Measurements from ENCODE around the gene CCNL2. TPM values are rescaled to one million over a fixed set of nuclear protein-coding genes. Genes with fewer than 3 reads are reported as not detected.
A peak's percentile ranks its signal among the peaks of the same experiment; 100 is the strongest.

The CCNL2 gene
- total and polyA plus RNA-seq, 2 of the 13 experiments (the other 11 are each of a cell fraction or from before 2014, with no cell fraction given), result 105 to 340 TPM

DNA sequence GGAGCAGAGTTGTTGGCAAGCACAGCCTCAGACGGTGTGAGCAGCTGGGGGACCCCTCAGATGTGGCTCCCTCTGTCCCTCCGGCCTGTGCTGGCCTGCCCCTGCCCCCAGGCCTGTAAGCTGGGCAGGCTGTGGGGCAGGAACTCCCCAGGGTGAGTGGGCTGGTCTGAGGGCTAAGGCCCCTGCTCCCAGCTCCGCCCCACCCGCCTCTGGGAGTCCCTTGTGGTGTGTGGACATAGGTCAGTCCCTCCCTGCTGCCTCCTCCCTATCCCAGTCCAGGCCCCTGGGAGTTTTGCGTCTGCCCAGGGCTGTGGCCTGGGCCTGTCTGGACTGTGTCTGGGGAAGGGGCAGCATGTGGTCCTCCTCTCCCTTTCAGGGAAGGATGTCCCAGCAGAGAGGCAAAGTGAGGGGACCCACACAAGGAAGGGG lies 32.7 kb upstream of the CCNL2 start (continued):
- TF ChIP-seq TBX2 (CRISPR knock-in tag; IDR thresholded peaks at IDR 0.05; ENCODE audit: borderline replicate concordance) (peak; percentile 67; the same call in 1 of the 2 replicates), DNMT1 (CRISPR knock-in tag; IDR thresholded peaks at IDR 0.05) (no peak), ZNF331 (CRISPR knock-in tag; IDR thresholded peaks at IDR 0.05) (peak; percentile 52; the same call in 1 of the 2 replicates), YEATS4 (CRISPR knock-in tag; IDR thresholded peaks at IDR 0.05; ENCODE audit: borderline replicate concordance) (peak; percentile 54), ZNF652 (CRISPR knock-in tag; IDR thresholded peaks at IDR 0.05; ENCODE audit: borderline replicate concordance, low read depth) (peak; percentile 32; the same call in 1 of the 2 replicates), SP4 (CRISPR knock-in tag; IDR thresholded peaks at IDR 0.05) (peak; percentile 75), ELF1 (CRISPR knock-in tag; IDR thresholded peaks at IDR 0.05) (peak; percentile 50), TGIF2 (CRISPR knock-in tag; IDR thresholded peaks at IDR 0.05) (peak; percentile 78), ZNF296 (CRISPR knock-in tag; conservative IDR thresholded peaks at IDR 0.05) (peak; percentile 97), NFRKB (IDR thresholded peaks at IDR 0.05) (no peak), ARNT2 (CRISPR knock-in tag; IDR thresholded peaks at IDR 0.05; ENCODE audit: low read depth) (peak; percentile 55; the same call in 1 of the 2 replicates), RXRA (CRISPR knock-in tag; IDR thresholded peaks at IDR 0.05) (peak; percentile 89), CHD4 (IDR thresholded peaks at IDR 0.05; ENCODE audit: borderline replicate concordance, low read length) (no peak), BRD4 (CRISPR knock-in tag; IDR thresholded peaks at IDR 0.05) (peak; percentile 13; the same call in 1 of the 2 replicates), RELA (CRISPR knock-in tag; IDR thresholded peaks at IDR 0.05) (0 out of 2 replicates have a peak, but pooled peaks have one; percentile 45), ZNF143 (CRISPR knock-in tag; IDR thresholded peaks at IDR 0.05) (peak; percentile 59), SRSF1 (optimal IDR thresholded peaks at IDR 0.05; ENCODE audit: low read depth, low read length) (peak; percentile 97), CBFB (CRISPR knock-in tag; IDR thresholded peaks at IDR 0.05) (peak; percentile 49), GATAD1 (CRISPR knock-in tag; IDR thresholded peaks at IDR 0.05) (peak; percentile 53; the same call in 1 of the 2 replicates), SIX4 (CRISPR knock-in tag; IDR thresholded peaks at IDR 0.05) (no peak), ZNF335 (CRISPR knock-in tag; IDR thresholded peaks at IDR 0.05) (peak; percentile 95), TSC22D2 (CRISPR knock-in tag; IDR thresholded peaks at IDR 0.05; ENCODE audit: borderline replicate concordance) (peak; percentile 63)
- TF ChIP-seq, protein P1, sequence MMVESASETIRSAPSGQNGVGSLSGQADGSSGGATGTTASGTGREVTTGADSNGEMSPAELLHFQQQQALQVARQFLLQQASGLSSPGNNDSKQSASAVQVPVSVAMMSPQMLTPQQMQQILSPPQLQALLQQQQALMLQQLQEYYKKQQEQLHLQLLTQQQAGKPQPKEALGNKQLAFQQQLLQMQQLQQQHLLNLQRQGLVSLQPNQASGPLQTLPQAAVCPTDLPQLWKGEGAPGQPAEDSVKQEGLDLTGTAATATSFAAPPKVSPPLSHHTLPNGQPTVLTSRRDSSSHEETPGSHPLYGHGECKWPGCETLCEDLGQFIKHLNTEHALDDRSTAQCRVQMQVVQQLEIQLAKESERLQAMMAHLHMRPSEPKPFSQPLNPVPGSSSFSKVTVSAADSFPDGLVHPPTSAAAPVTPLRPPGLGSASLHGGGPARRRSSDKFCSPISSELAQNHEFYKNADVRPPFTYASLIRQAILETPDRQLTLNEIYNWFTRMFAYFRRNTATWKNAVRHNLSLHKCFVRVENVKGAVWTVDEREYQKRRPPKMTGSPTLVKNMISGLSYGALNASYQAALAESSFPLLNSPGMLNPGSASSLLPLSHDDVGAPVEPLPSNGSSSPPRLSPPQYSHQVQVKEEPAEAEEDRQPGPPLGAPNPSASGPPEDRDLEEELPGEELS (CRISPR knock-in tag; IDR thresholded peaks at IDR 0.05), result peak; percentile 55
- TF ChIP-seq, protein P2, sequence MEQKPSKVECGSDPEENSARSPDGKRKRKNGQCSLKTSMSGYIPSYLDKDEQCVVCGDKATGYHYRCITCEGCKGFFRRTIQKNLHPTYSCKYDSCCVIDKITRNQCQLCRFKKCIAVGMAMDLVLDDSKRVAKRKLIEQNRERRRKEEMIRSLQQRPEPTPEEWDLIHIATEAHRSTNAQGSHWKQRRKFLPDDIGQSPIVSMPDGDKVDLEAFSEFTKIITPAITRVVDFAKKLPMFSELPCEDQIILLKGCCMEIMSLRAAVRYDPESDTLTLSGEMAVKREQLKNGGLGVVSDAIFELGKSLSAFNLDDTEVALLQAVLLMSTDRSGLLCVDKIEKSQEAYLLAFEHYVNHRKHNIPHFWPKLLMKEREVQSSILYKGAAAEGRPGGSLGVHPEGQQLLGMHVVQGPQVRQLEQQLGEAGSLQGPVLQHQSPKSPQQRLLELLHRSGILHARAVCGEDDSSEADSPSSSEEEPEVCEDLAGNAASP (CRISPR knock-in tag; IDR thresholded peaks at IDR 0.05; ENCODE audit: borderline replicate concordance), result peak; percentile 71
- TF ChIP-seq, protein P3, sequence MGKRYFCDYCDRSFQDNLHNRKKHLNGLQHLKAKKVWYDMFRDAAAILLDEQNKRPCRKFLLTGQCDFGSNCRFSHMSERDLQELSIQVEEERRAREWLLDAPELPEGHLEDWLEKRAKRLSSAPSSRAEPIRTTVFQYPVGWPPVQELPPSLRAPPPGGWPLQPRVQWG (CRISPR knock-in tag; IDR thresholded peaks at IDR 0.05; ENCODE audit: borderline replicate concordance, low read depth), result no peak
- TF ChIP-seq, protein P4, sequence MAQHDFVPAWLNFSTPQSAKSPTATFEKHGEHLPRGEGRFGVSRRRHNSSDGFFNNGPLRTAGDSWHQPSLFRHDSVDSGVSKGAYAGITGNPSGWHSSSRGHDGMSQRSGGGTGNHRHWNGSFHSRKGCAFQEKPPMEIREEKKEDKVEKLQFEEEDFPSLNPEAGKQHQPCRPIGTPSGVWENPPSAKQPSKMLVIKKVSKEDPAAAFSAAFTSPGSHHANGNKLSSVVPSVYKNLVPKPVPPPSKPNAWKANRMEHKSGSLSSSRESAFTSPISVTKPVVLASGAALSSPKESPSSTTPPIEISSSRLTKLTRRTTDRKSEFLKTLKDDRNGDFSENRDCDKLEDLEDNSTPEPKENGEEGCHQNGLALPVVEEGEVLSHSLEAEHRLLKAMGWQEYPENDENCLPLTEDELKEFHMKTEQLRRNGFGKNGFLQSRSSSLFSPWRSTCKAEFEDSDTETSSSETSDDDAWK (CRISPR knock-in tag; IDR thresholded peaks at IDR 0.05), result no peak
- TF ChIP-seq, protein P5, sequence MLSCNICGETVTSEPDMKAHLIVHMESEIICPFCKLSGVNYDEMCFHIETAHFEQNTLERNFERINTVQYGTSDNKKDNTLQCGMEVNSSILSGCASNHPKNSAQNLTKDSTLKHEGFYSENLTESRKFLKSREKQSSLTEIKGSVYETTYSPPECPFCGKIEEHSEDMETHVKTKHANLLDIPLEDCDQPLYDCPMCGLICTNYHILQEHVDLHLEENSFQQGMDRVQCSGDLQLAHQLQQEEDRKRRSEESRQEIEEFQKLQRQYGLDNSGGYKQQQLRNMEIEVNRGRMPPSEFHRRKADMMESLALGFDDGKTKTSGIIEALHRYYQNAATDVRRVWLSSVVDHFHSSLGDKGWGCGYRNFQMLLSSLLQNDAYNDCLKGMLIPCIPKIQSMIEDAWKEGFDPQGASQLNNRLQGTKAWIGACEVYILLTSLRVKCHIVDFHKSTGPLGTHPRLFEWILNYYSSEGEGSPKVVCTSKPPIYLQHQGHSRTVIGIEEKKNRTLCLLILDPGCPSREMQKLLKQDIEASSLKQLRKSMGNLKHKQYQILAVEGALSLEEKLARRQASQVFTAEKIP (CRISPR knock-in tag; IDR thresholded peaks at IDR 0.05; ENCODE audit: borderline replicate concordance), result no peak
